HFFc6 (cell line): ENCODE results near the gene MGP. TPM values are rescaled to one million over a fixed set of nuclear protein-coding genes. Genes with fewer than 3 reads are reported as not detected.

Experiments
- DNase-seq: peaks from one replicate; pipeline ENCODE4 v3.0.0-alpha.2; 2018
- H3K27ac Mint-ChIP-seq: 2 replicates; pipeline ENCODE4 v1.8.0; 2020; ENCODE audit warnings: mild to moderate bottlenecking, mixed read lengths
- H3K27me3 Mint-ChIP-seq: 2 replicates; pipeline ENCODE4 v1.8.0; 2021; ENCODE audit warnings: mild to moderate bottlenecking, moderate library complexity, mixed read lengths; ENCODE audit not compliant: insufficient read depth
- H3K36me3 Mint-ChIP-seq: 2 replicates; pipeline ENCODE4 v1.8.0; 2021; ENCODE audit warnings: low read depth, mixed read lengths
- H3K4me1 Mint-ChIP-seq: 2 replicates; pipeline ENCODE4 v1.8.0; 2020; ENCODE audit warnings: low read depth, mixed read lengths
- H3K4me3 Mint-ChIP-seq: 2 replicates; pipeline ENCODE4 v1.8.0; 2020; ENCODE audit warnings: mild to moderate bottlenecking, moderate library complexity, mixed read lengths
- H3K9me3 Mint-ChIP-seq: 2 replicates; pipeline ENCODE4 v1.8.0; 2020; ENCODE audit warnings: mild to moderate bottlenecking, mixed read lengths
- total RNA-seq, 6 experiments: library from RNA; stranded (reverse); fragmentation: NEBNext Ultra II Directional; extraction: Animal tissue kit (Norgen Biotek cat#: 25700); gene quantifications; 2 replicates in 1 of 6; 3 replicates in 5 of 6; pipeline ENCODE4 v1.2.3, GENCODE V29; 2021
- TF ChIP-seq, protein P1 (sequence below): fragments of 200-600 bp; sonication (generic); IDR thresholded peaks from 2 replicates; pipeline ENCODE4 v1.5.0; 2021; ENCODE audit warnings: antibody characterized with exemption, mild to moderate bottlenecking

MGP gene
- total RNA-seq, 6 experiments from 2014 or later, result 0.46 to 0.60 TPM; not detected in 4

DNA sequence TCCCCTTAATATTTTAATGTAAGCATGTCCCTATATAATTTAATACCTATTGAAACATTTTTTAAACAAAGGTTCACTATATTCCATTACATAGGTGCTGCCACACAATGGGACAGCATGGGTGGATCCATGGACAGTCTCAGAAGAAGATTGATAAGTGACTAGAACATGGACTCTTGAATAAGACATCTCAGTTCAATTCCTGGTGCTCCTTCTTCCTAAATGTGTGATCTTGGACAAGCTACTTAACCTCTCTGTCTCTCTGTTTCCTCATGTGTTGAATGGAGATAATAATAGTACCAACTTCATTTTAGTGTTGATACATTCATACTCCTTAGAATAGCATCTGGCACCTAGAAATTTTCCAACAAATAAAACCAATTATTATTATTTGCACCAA lies 41.3 kb downstream of the MGP start:
- no peak for DNase-seq
- Mint-ChIP-seq H3K4me3 (no peak overlapping the region), H3K4me1 (peaks cover 37% of the 10 kb centered on the region), H3K27ac (no peak overlapping the region), H3K9me3 (no peaks in the 10 kb centered on the region), H3K27me3 (no peaks in the 10 kb centered on the region), H3K36me3 (no peaks in the 10 kb centered on the region)
- TF ChIP-seq, protein P1, sequence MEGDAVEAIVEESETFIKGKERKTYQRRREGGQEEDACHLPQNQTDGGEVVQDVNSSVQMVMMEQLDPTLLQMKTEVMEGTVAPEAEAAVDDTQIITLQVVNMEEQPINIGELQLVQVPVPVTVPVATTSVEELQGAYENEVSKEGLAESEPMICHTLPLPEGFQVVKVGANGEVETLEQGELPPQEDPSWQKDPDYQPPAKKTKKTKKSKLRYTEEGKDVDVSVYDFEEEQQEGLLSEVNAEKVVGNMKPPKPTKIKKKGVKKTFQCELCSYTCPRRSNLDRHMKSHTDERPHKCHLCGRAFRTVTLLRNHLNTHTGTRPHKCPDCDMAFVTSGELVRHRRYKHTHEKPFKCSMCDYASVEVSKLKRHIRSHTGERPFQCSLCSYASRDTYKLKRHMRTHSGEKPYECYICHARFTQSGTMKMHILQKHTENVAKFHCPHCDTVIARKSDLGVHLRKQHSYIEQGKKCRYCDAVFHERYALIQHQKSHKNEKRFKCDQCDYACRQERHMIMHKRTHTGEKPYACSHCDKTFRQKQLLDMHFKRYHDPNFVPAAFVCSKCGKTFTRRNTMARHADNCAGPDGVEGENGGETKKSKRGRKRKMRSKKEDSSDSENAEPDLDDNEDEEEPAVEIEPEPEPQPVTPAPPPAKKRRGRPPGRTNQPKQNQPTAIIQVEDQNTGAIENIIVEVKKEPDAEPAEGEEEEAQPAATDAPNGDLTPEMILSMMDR, result no peak

DNA sequence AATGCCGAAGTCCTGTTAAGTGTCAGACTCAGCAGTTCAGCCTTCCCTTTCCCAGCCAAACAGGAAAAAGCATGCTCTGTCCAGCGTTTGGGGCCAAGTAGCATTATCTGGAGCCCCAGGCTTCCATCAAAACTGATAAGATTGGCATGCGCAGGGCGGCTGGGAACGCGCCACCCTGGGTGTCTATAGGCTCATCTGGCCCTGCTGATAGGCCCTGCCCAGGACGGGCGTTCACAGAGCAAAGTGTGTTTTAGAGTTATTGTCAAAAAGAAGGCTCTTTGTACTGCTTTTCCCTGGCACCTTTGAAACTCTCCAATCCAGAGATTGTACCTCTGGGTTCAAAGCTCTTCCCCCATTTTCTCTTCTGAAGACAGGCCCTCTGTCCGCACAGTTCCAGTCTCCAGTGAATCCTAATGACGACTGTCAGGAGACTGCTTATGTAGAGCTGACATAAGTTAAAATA lies 42.2 kb downstream of the MGP start, which contains the start of gene ART4:
Gene ART4 (minus strand): TSS at position 102 of the 463 bp plus-strand sequence. CDS start 413 bp downstream, outside the sequence.
- H3K4me1 Mint-ChIP-seq, result peaks cover 34% of the 10 kb centered on the region
- no peak within 1 kb of the TSS for H3K4me3 Mint-ChIP-seq

DNA sequence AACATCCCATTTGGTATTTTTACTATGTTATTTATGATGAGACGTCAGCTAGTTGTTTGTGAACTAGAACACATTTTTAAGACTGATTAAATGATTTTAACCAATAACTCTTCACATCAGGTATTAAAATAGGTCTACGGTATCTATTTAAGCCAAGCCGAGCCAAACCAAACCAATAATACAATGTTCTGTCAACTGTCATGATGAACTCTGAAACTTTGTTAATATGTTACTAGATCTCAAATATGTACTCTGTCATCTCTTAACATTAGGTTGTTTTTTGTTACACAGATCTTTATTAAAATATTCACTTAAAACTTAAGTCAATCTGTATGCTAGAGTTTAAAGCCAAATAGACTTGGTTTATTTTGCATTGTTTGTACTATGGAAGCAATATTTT lies 43.3 kb downstream of the MGP start:
- no peaks in the 10 kb centered on the region for H3K27me3 Mint-ChIP-seq
- no peaks in the 10 kb centered on the region for H3K36me3 Mint-ChIP-seq
- peaks cover 38% of the 10 kb centered on the region for H3K4me1 Mint-ChIP-seq
- TF ChIP-seq, protein P1, result no peak
- DNase-seq, result no peak
- H3K27ac Mint-ChIP-seq, result no peak overlapping the region
- no peaks in the 10 kb centered on the region for H3K9me3 Mint-ChIP-seq
- no peak overlapping the region for H3K4me3 Mint-ChIP-seq

More for the DNA sequence above, 42.2 kb downstream of the MGP start, which contains the start of gene ART4:
- Mint-ChIP-seq H3K9me3 (no peaks in the 10 kb centered on the region), H3K36me3 (no peaks in the 10 kb centered on the region), H3K27me3 (no peaks in the 10 kb centered on the region), H3K27ac (no peak within 1 kb of the TSS)
- DNase-seq, result no peak
- TF ChIP-seq, protein P1, result no peak

DNA sequence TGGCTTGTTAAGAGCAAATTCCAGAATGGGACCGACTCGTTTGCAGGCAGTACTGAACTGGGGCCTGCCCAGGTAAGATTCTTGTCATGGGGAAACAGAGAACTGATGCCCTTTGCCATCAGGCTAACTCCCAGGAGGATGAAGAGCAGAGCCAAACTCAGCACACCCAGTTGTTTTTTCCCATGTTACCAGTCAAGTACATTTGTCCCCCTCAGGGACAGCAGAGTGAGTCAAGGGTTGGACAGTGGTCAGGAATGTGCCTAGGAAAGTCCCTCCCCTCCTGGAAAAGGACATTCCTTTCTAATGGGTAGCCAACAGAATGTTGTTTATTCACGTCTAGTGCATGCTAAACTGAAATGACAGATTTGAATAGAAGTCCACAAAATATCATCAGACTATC lies 43.9 kb downstream of the MGP start:
- Mint-ChIP-seq H3K27me3 (no peaks in the 10 kb centered on the region), H3K4me1 (peaks cover 44% of the 10 kb centered on the region), H3K9me3 (no peaks in the 10 kb centered on the region), H3K36me3 (no peaks in the 10 kb centered on the region), H3K27ac (peak overlapping the region; percentile 17; the same call in 1 of the 2 replicates), H3K4me3 (0 out of 2 replicates have a peak overlapping the region, but pooled peaks have one; percentile 15)
- DNase-seq, result peak; percentile 61
- TF ChIP-seq, protein P1, result no peak

DNA sequence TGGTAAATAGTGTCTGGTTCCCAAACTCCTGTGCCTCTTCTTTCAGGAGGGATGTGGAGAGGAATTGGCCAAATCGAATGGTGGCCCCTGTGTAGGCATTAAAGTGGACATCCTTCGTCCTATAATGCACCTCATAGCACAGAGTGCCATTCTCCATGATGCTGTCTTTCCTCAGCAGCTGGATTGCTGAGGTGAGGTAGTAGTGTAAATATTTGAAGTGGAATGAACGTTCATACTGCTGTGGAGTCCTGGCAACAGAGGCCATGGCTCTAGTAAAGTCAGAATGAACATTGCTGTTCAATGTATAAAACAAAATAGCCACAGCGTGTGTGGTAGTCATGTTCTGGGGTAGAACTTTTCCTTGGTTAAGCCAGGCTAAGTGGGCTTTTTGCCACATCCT lies 45.0 kb downstream of the MGP start:
- no peak for DNase-seq
- no peaks in the 10 kb centered on the region for H3K27me3 Mint-ChIP-seq
- H3K4me3 Mint-ChIP-seq, result no peak overlapping the region
- H3K9me3 Mint-ChIP-seq, result no peaks in the 10 kb centered on the region
- no peaks in the 10 kb centered on the region for H3K36me3 Mint-ChIP-seq
- no peak overlapping the region for H3K27ac Mint-ChIP-seq
- peaks cover 50% of the 10 kb centered on the region for H3K4me1 Mint-ChIP-seq
- TF ChIP-seq, protein P1, result no peak
